Stimulated activated naive CD8-positive, alpha-beta T cell treated with anti-CD3 and anti-CD28 coated beads, Interleukin-15, Interleukin-2, amounts not matched to agents 100 ng/mL and 50 ng/mL, for 24 hours (primary cell): ENCODE data around the gene NRARP.
A peak's percentile ranks its signal among the peaks of the same experiment; 100 is the strongest.
"Not testable (repeated sequence)": the region's sequence is repeated elsewhere in the genome, so short reads cannot be mapped to it uniquely, and the experiment has no call there.

ENCODE experiments used
- H3K27ac Mint-ChIP-seq: one replicate; pipeline ENCODE4 v1.8.0; 2021; ENCODE audit warnings: mild to moderate bottlenecking, mixed read lengths
- H3K27me3 Mint-ChIP-seq: one replicate; pipeline ENCODE4 v1.8.0; 2021; ENCODE audit warnings: mixed read lengths
- H3K36me3 Mint-ChIP-seq: one replicate; pipeline ENCODE4 v1.8.0; 2021; ENCODE audit warnings: low read depth, mixed read lengths
- H3K4me1 Mint-ChIP-seq: one replicate; pipeline ENCODE4 v1.8.0; 2021; ENCODE audit warnings: low read depth, mixed read lengths
- H3K4me3 Mint-ChIP-seq: one replicate; pipeline ENCODE4 v1.8.0; 2021; ENCODE audit warnings: mild to moderate bottlenecking, mixed read lengths
- H3K9me3 Mint-ChIP-seq: one replicate; pipeline ENCODE4 v1.8.0; 2021; ENCODE audit warnings: mixed read lengths

Gene NRARP

GRCh38 chr9:137270929-137271695, 31.0 kb downstream of the NRARP start:
- Mint-ChIP-seq H3K4me1 (peaks cover 19% of the 10 kb centered on the region), H3K27me3 (no peaks in the 10 kb centered on the region), H3K27ac (peak overlapping the region; percentile 41), H3K36me3 (peaks cover 31% of the 10 kb centered on the region), H3K4me3 (no peak overlapping the region), H3K9me3 (no peaks in the 10 kb centered on the region)

GRCh38 chr9:137269231-137269772, 32.8 kb downstream of the NRARP start:
- Mint-ChIP-seq H3K27ac (no peak overlapping the region), H3K9me3 (no peaks in the 10 kb centered on the region), H3K4me1 (peaks cover 15% of the 10 kb centered on the region), H3K27me3 (no peaks in the 10 kb centered on the region), H3K36me3 (peaks cover 31% of the 10 kb centered on the region), H3K4me3 (no peak overlapping the region)

- H3K27me3 Mint-ChIP-seq, result no peaks in the 10 kb centered on the region
- peaks cover 15% of the 10 kb centered on the region for H3K4me1 Mint-ChIP-seq
- no peak overlapping the region for H3K4me3 Mint-ChIP-seq
- H3K36me3 Mint-ChIP-seq, result peaks cover 31% of the 10 kb centered on the region
- no peaks in the 10 kb centered on the region for H3K9me3 Mint-ChIP-seq
- H3K27ac Mint-ChIP-seq, result peak overlapping the region; percentile 34
These were observed 33.4 kb downstream of the NRARP start for GRCh38 chr9:137268538-137269201.

GRCh38 chr9:137267933-137268355, 34.1 kb downstream of the NRARP start:
- Mint-ChIP-seq H3K27ac (no peak overlapping the region), H3K4me1 (peaks cover 15% of the 10 kb centered on the region), H3K36me3 (peaks cover 31% of the 10 kb centered on the region), H3K9me3 (no peaks in the 10 kb centered on the region), H3K4me3 (no peak overlapping the region), H3K27me3 (no peaks in the 10 kb centered on the region)

DNA sequence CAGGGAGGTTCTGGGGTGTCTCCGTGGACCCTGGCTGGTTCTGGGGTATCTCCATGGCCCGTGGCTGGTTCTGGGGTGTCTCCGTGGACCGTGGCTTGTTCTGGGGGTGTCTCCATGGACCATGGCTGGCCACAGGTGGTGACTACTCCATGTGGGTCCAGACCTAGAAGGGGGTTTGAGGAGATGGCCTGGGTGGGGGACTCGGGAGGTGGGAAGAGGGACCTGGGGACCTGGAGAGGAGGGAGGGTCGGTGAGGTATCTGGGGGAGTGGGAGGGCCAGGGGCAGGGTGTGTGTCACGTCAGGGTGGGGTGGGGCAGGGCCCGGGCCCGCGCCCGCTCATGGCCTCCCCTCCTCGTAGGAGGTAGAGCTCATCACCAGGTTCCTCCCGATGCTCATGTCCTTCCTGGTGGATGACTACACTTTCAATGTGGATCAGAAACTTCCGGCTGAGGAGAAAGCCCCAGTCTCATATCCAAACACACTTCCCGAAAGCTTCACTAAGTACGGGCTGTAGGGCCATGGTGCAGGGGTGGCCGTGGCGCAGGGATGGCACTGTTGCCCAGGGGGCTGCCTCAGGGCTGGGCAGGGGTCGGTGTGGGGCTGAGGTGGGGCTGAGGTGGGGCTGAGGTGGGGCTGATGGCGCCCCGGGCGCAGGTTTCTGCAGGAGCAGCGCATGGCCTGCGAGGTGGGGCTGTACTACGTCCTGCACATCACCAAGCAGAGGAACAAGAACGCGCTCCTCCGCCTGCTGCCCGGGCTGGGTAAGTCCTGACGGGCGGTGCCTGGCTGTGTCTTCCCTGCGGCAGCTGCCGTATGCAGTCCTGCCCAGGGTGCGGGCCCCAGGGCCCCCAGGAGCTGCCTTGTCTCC, 35.3 kb downstream of the NRARP start:
- no peak overlapping the region for H3K27ac Mint-ChIP-seq
- no peaks in the 10 kb centered on the region for H3K9me3 Mint-ChIP-seq
- H3K4me3 Mint-ChIP-seq, result no peak overlapping the region
- H3K4me1 Mint-ChIP-seq, result peaks cover 15% of the 10 kb centered on the region
- H3K27me3 Mint-ChIP-seq, result no peaks in the 10 kb centered on the region
- peaks cover 36% of the 10 kb centered on the region for H3K36me3 Mint-ChIP-seq

DNA sequence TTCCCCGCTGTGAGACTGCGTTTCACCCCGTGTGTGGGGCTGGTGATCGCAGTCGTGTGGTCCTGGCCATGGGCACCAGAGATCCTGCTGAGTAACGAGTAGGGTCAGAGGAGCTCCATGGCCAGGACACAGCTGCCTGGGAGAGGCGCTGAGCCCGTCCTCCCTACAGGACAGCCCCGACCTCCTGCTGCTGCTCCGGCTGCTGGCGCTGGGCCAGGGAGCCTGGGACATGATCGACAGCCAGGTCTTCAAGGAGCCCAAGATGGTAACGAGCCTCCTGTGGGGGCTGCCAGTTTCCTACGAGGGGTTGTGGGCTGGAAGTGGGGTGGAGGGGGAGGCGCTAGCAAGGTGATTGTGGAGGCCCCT, 35.9 kb downstream of the NRARP start:
- H3K27me3 Mint-ChIP-seq, result no peaks in the 10 kb centered on the region
- peaks cover 36% of the 10 kb centered on the region for H3K36me3 Mint-ChIP-seq
- H3K4me1 Mint-ChIP-seq, result peaks cover 11% of the 10 kb centered on the region
- H3K27ac Mint-ChIP-seq, result no peak overlapping the region
- H3K4me3 Mint-ChIP-seq, result no peak overlapping the region
- H3K9me3 Mint-ChIP-seq, result no peaks in the 10 kb centered on the region

DNA sequence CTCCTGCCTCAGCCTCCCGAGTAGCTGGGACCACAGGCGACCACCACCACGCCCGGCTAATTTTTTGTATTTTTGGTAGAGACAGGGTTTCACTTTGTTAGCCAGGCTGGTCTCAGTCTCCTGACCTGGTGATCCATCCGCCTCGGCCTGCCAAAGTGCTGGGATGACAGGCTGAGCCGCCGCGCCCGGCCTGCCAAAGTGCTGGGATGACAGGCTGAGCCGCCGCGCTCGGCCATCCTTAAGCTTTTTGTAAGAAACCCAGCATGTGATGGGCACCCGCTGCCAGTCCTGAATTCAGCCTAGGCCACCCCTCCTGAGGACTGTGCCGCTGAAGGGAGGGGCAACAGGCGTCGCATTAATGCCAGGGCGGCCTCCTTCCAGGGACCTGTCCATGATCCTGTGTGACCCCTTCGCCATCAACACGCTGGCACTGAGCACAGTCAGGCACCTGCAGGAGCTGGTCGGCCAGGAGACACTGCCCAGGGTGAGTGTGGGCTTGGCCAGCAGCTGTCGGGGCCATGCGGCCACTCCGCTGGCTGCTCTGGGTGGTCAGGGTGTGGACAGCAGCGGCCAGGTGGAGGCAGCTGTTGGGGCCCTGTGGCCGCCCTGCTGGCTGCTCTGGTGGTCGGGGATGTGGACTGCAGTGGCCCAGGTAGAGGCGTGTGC, 36.4 kb downstream of the NRARP start:
- H3K27me3 Mint-ChIP-seq, result no peaks in the 10 kb centered on the region
- peaks cover 7% of the 10 kb centered on the region for H3K4me1 Mint-ChIP-seq
- peaks cover 33% of the 10 kb centered on the region for H3K36me3 Mint-ChIP-seq
- no peak overlapping the region for H3K27ac Mint-ChIP-seq
- no peak overlapping the region for H3K4me3 Mint-ChIP-seq
- H3K9me3 Mint-ChIP-seq, result no peaks in the 10 kb centered on the region

- Mint-ChIP-seq H3K9me3 (no peaks in the 10 kb centered on the region), H3K4me1 (peaks cover 7% of the 10 kb centered on the region), H3K4me3 (no peak overlapping the region), H3K36me3 (peaks cover 30% of the 10 kb centered on the region), H3K27ac (no peak overlapping the region), H3K27me3 (no peaks in the 10 kb centered on the region)
These were observed 38.0 kb downstream of the NRARP start for GRCh38 chr9:137264067-137264466.

- H3K27me3 Mint-ChIP-seq, result no peaks in the 10 kb centered on the region
- no peak overlapping the region for H3K27ac Mint-ChIP-seq
- no peak overlapping the region for H3K4me3 Mint-ChIP-seq
- H3K4me1 Mint-ChIP-seq, result peaks cover 4% of the 10 kb centered on the region
- peaks cover 30% of the 10 kb centered on the region for H3K36me3 Mint-ChIP-seq
- H3K9me3 Mint-ChIP-seq, result no peaks in the 10 kb centered on the region
These were observed 38.6 kb downstream of the NRARP start for GRCh38 chr9:137263506-137263905.

GRCh38 chr9:137262909-137263285, 39.2 kb downstream of the NRARP start:
- Mint-ChIP-seq H3K27me3 (no peaks in the 10 kb centered on the region), H3K4me3 (no peak overlapping the region), H3K9me3 (no peaks in the 10 kb centered on the region), H3K27ac (no peak overlapping the region), H3K4me1 (peaks cover 3% of the 10 kb centered on the region), H3K36me3 (peaks cover 28% of the 10 kb centered on the region)

DNA sequence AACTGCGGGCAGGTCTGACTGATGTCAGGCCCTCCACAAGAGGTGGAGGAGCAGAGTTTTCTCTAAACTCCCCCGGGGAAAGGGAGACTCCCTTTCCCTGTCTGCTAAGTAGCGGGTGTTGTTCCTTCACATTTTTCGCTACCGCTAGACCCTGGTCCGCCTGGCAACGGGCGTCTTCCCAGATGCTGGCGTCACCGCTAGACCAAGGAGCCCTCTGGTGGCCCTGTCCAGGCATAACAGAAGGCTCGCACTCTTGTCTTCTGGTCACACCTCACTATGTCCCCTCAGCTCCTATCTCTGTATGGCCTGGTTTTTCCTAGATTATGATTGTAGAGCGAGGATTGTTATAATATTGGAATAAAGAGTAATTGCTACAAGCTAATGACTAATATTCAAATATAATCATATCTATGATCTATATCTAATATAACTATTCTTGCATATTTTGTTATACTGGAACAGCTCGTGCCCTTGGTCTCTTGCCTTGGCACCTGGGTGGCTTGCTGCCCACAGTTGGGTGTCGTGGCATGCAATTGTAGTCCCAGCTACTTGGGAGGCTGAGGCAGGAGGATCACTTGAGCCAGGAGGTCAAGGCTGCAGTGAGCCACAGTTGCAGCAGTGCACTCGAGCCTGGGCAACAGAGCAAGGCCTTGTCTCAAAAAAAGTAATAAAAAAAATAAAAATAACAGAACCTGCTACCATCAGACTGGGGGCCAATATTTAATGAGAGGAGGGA, 39.7 kb downstream of the NRARP start:
- H3K4me1 Mint-ChIP-seq, H3K9me3 Mint-ChIP-seq, H3K27ac Mint-ChIP-seq, H3K27me3 Mint-ChIP-seq, H3K4me3 Mint-ChIP-seq: not testable (repeated sequence)
- H3K36me3 Mint-ChIP-seq, result peaks cover 23% of the 10 kb centered on the region

GRCh38 chr9:137256856-137257255, 45.2 kb downstream of the NRARP start:
- Mint-ChIP-seq H3K36me3 (peaks cover 13% of the 10 kb centered on the region), H3K9me3 (no peaks in the 10 kb centered on the region), H3K27me3 (no peaks in the 10 kb centered on the region), H3K27ac (no peak overlapping the region), H3K4me3 (peak overlapping the region; percentile 86), H3K4me1 (peaks cover 17% of the 10 kb centered on the region)

DNA sequence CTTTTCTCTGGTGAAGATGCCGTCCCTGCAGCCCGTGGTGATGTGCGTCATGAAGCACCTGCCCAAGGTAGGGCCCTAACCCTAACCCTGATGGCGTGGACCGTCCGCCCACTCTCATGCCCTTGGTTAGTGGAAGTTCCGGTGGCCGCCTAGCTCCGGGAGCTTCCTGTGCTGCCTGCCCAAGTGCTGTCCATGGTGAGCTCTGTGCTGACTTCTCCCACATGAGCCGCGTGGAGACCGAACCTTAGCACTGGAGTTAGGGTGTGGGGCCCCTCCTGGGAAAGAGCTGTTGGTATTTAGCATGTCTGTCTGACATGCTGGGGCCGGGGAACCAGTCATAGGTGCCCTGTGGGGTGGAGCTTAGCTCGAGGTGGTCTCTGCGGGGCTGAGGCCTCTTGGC, 45.7 kb downstream of the NRARP start:
- peak overlapping the region; percentile 86 for H3K4me3 Mint-ChIP-seq
- no peaks in the 10 kb centered on the region for H3K27me3 Mint-ChIP-seq
- peaks cover 17% of the 10 kb centered on the region for H3K4me1 Mint-ChIP-seq
- peaks cover 8% of the 10 kb centered on the region for H3K36me3 Mint-ChIP-seq
- H3K9me3 Mint-ChIP-seq, result no peaks in the 10 kb centered on the region
- peak overlapping the region; percentile 45 for H3K27ac Mint-ChIP-seq
